ENCODE results near the gene RHBDL3. TPM values are rescaled to one million over a fixed set of nuclear protein-coding genes. Genes with fewer than 3 reads are reported as not detected.

Gene RHBDL3
- polyA plus RNA-seq, 2 of the 4 experiments (the other 2 are of a cell fraction): 2.0 to 6.6 TPM

GRCh38 chr17:32298721-32299579 lies 33.3 kb downstream of the RHBDL3 start (continued):
- TF ChIP-seq SMC3 (IDR thresholded peaks at IDR 0.05): no peak
- TF ChIP-seq NFE2L2 (conservative IDR thresholded peaks at IDR 0.05; ENCODE audit: low read length): no peak
- no peak for TF ChIP-seq FOXS1 (CRISPR knock-in tag; IDR thresholded peaks at IDR 0.05)
- TF ChIP-seq REST (IDR thresholded peaks at IDR 0.05): no peak
- no peak for TF ChIP-seq HES2 (IDR thresholded peaks at IDR 0.05)

GRCh38 chr17:32299580-32300164 lies 34.0 kb downstream of the RHBDL3 start:
- 76% methylated on average over 7 of the region's 7 CpGs for WGBS (ENCODE audit: missing lambda C conversion rate)
- no peak overlapping the region for H3K4me2 ChIP-seq
- DNase-seq (ENCODE audit: low read depth in 1 of 2, low spot score in 1 of 2): no peak
- no peak for TF ChIP-seq RFX5 (IDR thresholded peaks at IDR 0.05)
- TF ChIP-seq, protein P1, sequence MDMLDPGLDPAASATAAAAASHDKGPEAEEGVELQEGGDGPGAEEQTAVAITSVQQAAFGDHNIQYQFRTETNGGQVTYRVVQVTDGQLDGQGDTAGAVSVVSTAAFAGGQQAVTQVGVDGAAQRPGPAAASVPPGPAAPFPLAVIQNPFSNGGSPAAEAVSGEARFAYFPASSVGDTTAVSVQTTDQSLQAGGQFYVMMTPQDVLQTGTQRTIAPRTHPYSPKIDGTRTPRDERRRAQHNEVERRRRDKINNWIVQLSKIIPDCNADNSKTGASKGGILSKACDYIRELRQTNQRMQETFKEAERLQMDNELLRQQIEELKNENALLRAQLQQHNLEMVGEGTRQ (IDR thresholded peaks at IDR 0.05): no peak
- TF ChIP-seq ZC3H11A (IDR thresholded peaks at IDR 0.05): no peak
- TF ChIP-seq MYC (IDR thresholded peaks at IDR 0.05; ENCODE audit: borderline replicate concordance, low read length): no peak
- no peak for TF ChIP-seq FOSB (CRISPR knock-in tag; IDR thresholded peaks at IDR 0.05)
- no peak for TF ChIP-seq PHF8 (IDR thresholded peaks at IDR 0.05; ENCODE audit: borderline replicate concordance, low read depth)
- no peak for TF ChIP-seq JUNB (IDR thresholded peaks at IDR 0.05)
- no peak for TF ChIP-seq POLR2AphosphoS2 (conservative IDR thresholded peaks at IDR 0.05; ENCODE audit: low read length)
- TF ChIP-seq SREBF2 (IDR thresholded peaks at IDR 0.05): no peak
- TF ChIP-seq PBX3 (IDR thresholded peaks at IDR 0.05): no peak
- TF ChIP-seq FOSL2 (IDR thresholded peaks at IDR 0.05): no peak
- TF ChIP-seq FOSL2 (CRISPR knock-in tag; IDR thresholded peaks at IDR 0.05): no peak
- no peak for TF ChIP-seq SMC3 (IDR thresholded peaks at IDR 0.05)
- TF ChIP-seq GATA3 (IDR thresholded peaks at IDR 0.05; ENCODE audit: borderline replicate concordance): no peak
- TF ChIP-seq MAFK (IDR thresholded peaks at IDR 0.05; ENCODE audit: partially characterized antibody): no peak
- no peak for TF ChIP-seq HOXB13 (CRISPR knock-in tag; IDR thresholded peaks at IDR 0.05; ENCODE audit: low read depth)
- TF ChIP-seq NFE2L2 (conservative IDR thresholded peaks at IDR 0.05; ENCODE audit: low read length): no peak
- no peak for TF ChIP-seq EP300 (IDR thresholded peaks at IDR 0.05)
- no peak for TF ChIP-seq HEYL (CRISPR knock-in tag; IDR thresholded peaks at IDR 0.05)
- no peak for TF ChIP-seq E2F6 (IDR thresholded peaks at IDR 0.05; ENCODE audit: borderline replicate concordance, low read depth)
- POLR2A ChIA-PET: interaction anchor here (0.6 kb wide), 1 partner anchor 230 kb away, joined by 3 read pairs; no protein-coding TSS in a partner anchor
- CTCF ChIA-PET: interaction anchor here (0.7 to 5.8 kb wide), 3 partner anchors 22 to 46 kb away, joined by 3 to 31 read pairs (median 4); no protein-coding TSS in a partner anchor
- H3K4me1 ChIP-seq: no peaks in the 10 kb centered on the region
- no peak for ATAC-seq
- no peak for FAIRE-seq
- no peak overlapping the region for H3K27ac ChIP-seq
- H3K9me3 ChIP-seq: no peaks in the 10 kb centered on the region
- H3K4me3 ChIP-seq: no peak overlapping the region

All from A549 (cell line).